ENCODE data around the gene TMEM131L.

Gene TMEM131L

DNA sequence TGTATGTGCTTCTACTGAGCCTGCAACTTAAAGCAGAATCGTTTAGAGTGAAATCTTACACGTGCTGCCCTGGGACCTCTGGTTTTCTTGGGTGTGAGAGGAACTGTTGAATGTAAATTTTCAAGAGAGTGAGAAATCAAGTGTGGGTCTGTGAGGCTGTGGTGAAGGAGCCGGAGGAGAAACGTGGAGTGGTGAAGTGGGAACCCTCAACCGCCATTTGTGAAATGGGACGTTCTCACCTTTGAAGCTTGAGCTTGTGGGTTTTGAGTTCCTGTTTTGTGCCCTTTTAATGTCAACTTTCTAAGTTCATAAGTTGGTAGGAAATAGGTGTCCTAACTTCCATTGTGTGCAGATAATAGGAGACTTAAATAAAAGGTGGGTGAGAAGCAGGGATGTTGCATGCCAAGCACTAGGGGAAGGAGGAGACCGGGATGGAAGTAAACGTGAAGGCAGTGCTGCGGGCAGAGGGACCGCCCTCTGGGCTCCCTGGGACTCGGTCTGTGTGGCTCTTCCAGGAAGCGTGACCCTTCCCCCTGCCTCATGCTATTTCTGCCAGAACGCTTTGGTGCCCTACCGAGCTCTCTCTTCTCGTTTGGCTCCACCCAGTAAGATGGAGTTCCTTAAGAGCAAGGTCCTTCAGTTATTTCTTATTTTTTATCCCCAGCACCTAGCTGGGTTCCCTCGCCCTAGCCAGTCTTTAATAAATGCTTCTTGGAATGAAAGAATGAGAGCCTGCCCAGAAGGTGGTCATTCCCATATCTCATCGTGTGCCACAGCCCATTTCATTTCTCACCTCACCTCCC lies 56.0 kb downstream of the TMEM131L start:
- DNase-seq (ENCODE audit: low spot score): no peak

- DNase-seq (ENCODE audit: low spot score): no peak
Observed at GRCh38 chr4:153522802-153523094, 56.6 kb downstream of the TMEM131L start.

- DNase-seq (ENCODE audit: low spot score): no peak
Observed at GRCh38 chr4:153523164-153523796, 57.1 kb downstream of the TMEM131L start.

GRCh38 chr4:153523941-153524386 lies 57.8 kb downstream of the TMEM131L start:
- no peak for DNase-seq (ENCODE audit: low spot score)

DNA sequence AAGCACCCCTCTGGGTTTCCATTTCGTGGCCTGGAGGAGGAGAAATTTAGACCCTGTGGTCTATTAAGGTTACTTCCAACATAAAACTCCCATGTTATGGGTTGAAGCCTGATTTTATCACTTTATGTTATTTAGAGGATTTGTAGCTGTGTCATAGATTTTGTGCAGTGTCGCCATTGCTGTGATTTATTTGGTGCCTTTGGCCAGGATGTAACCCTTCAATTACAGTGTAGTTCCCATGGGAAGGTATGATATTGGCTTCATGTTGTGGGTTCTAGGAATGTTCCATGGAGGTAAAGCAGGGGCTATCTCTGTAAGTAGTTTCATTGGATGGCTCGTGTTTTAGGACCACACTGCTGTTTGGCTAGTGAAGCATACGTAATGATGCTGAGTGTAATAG lies 58.5 kb downstream of the TMEM131L start:
- no peak for DNase-seq (ENCODE audit: low spot score)

- DNase-seq (ENCODE audit: low spot score): no peak
Observed at GRCh38 chr4:153527690-153528089, 61.5 kb downstream of the TMEM131L start.

DNA sequence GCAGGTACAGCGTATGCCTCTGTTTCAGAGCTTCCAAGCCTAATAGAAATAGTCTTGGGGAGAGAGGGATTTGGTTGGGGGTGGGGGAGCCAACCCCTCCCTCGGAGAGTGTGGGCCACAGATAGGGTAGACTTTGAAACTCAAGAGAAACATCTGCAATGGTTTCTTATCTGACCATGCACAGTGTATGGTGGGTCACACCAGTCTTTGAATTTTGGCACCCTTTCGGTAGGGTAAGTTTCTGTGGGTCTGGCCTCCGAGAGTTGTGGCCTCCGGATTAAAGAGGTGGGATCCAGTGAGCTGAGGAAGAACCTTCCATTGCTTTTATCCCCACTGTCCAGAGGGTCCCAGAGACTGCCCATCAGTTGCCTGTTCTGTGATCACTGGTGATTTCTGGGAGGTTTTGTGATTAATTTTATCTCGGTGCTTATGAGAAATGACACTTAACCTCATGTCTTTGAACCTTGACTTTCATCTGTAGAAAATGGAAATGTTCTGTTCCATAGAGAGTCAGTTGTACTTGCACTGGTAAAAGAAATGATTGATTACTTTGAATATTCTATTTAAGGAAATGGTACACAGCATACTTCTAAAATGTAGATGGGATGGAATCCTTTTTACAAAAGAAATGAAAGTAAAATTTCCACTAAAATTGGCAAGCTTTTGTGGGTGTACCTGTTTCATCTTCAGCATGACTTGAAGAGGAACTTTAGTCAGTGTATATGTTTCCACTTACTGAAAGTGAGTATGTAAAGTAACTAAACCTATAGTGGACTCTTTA lies 62.7 kb downstream of the TMEM131L start:
- no peak for DNase-seq (ENCODE audit: low spot score)

DNA sequence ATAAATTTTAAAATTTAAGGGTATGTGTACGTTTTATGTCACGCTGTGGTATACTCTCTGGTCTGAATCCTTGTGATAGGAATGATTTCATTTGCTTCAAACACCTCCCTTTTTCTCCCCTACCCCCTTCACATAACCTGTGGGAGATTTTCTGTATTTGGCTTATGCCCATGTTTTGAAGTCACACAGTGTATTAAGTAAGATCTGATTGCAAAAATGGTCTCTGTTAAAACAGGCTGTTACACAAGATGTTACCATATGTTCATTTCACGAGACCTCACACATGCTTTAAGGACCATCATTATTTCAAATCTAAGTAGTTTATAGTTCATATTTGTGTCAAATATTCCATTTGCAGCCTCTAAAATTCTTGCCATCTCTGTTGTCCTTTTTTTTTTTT lies 63.5 kb downstream of the TMEM131L start:
- no peak for DNase-seq (ENCODE audit: low spot score)

- DNase-seq (ENCODE audit: low spot score): no peak
Observed at GRCh38 chr4:153530284-153530999, 64.3 kb downstream of the TMEM131L start.

- DNase-seq (ENCODE audit: low spot score): no peak
Observed at GRCh38 chr4:153531000-153531358, 64.8 kb downstream of the TMEM131L start.

DNA sequence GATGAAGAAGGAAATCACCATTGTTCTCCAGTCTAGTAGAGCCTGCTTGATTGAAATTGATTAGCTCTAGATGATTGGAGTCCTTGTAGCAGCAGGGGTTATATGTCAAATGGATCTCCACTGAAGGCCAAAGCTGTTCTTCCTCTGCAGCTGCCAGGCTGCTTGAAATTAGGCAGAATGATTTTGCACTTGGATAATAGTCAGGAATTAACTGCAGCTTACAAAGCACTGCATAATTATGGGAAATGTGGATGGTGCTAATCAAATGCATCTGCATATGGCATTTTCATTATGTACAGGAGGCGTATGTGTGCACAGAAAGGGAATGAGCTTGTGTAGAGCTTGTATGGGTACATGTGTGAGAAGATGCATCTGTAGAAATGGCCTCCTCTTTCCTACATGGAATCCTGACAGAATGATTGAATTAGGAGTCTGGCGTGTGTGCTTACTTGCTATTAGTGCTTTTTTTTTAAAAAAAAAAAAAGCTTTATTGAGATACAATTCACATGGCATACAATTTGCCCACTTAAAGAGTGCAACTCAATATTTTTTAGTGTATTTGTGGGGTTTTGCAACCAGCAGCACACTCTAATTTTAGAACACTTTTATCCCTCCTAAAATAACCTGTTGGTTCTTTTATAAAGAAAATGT lies 65.9 kb downstream of the TMEM131L start:
- DNase-seq (ENCODE audit: low spot score): no peak

GRCh38 chr4:153532636-153533035 lies 66.5 kb downstream of the TMEM131L start:
- no peak for DNase-seq (ENCODE audit: low spot score)

- DNase-seq (ENCODE audit: low spot score): peak; percentile 13
Observed at GRCh38 chr4:153533387-153533786, 67.2 kb downstream of the TMEM131L start.

GRCh38 chr4:153534792-153535629 lies 68.9 kb downstream of the TMEM131L start:
- no peak for DNase-seq (ENCODE audit: low spot score)

- DNase-seq (ENCODE audit: low spot score): peak; percentile 30
Observed at GRCh38 chr4:153535772-153536513, 69.8 kb downstream of the TMEM131L start.

DNA sequence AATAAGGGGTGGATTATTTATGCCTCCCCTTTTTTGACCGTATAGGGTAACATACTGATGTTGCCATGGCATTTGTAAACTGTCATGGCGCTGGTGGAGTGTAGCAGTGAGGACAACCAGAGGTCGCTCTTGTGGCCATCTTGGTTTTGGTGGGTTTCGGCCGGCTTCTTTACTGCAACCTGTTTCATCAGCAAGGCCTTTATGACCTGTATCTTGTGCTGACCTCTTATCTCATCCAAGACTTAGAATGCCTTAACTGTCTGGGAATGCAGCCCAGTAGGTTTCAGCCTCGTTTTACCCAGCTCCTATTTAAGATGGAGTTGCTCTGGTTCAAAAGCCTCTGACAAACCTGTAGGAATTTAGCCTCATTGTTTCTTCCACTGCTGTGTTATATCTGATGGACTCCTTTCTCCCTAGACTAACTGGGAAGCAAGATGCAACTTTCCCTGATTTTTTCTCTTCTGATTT lies 71.4 kb downstream of the TMEM131L start:
- DNase-seq (ENCODE audit: low spot score): no peak

DNA sequence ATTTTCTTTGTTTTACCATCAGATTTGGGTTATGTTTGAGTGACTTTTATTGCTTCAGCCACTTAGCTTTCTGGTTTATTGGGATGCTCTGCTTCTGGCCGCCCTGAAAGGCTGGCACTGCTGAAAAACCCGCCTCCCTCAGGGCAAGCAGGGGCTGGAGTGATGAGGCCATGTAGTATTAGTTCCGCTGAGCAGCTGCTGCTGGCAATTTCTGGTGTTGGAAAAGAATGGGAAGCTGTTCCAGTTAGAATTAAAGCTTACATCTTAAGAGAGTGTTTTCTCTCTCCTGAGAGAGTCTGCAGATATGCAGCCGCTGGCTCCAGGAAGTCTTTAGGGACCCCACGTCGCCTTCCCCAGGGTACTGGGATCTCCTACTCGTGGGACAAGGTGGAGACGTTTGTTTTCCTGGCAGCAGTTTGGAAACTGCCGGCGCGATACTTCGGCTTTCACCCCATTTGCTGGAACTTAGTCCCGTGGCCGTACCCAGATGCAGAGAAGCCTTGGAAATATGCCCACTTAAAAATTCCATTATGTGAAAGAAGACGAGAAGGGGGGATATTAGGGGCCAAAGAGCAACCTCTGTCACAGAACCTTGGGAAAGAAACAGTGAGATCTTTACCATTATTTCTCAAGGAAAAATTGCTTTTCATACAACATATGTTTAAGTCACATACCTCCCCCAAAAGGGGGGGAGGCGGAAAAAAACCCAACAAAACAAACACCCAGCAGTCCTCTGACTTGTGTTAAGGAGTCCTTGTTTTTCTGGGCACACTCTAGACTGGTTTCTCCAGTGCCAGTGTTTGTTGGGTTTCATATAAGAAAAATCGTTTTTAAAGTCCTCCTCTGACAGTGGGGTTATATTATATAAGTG lies 72.6 kb downstream of the TMEM131L start:
- peak; percentile 59 for DNase-seq (ENCODE audit: low spot score)

DNA sequence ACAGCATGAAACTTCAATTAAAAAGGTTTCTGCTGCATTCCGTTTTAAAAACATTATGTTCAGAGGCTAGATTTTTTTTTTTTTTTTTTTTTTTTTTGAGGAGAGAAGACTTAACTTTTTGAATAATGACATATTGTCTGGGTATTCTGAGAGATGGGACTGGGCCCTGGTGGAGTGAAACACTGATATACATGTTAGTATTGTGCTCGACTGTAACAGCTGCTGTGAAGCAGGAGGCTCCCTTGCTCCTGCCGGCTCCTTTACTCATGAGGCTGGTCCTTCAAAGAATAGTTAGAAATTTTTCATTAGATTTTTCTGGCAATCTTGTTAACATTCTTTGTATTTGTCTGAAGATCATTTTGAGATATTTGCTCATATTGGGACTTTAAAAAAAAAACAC lies 73.3 kb downstream of the TMEM131L start:
- DNase-seq (ENCODE audit: low spot score): no peak

DNA sequence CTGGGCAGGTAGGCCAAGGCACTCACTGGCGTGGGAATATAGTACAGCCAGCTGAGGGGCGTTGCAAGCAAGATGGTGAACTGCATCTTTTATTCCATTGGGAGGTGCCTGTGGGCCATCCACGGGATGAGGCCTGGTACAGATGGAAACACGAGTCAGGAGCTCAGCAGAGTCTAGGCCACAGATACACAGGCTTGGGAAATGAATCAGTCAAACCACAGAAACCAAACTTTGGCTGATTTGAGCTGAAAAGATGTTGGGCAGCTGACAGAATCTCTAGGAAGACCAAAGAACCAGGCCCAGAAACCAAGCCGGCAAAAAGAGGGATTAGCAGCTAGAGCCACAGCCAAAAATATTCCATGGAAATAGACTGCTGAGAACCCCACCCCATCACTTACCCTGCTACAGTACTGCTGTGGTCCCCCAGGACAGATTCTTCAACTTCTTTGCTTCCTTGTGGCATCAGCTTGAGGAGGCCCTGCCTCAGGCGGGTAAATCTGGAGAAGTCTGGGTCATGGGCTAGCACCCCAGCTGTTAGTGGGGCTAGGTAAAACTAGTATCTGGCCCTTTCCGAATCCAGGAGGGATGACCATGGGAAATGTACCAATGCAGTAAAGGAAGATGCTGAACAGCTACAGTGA lies 75.4 kb downstream of the TMEM131L start:
- DNase-seq (ENCODE audit: low spot score): peak; percentile 96

Measured in AG08395 (cell line).